Duodenal mucosa (tissue), 2 donors: ENCODE measurements around the gene ULK3.
A peak's percentile ranks its signal among the peaks of the same experiment; 100 is the strongest.

Experiments
- H3K27ac ChIP-seq: one replicate; pipeline ENCODE4 v1.7.0; 2013; ENCODE audit warnings: low read depth, low read length
- H3K27me3 ChIP-seq, 2 donors: one replicate each; pipeline ENCODE4 v1.7.0; 2013; ENCODE audit warnings: low read length in 2 of 2, control low read depth in 1 of 2; ENCODE audit not compliant: insufficient read depth in 2 of 2, control insufficient read depth in 1 of 2
- H3K36me3 ChIP-seq, 2 donors: one replicate each; pipeline ENCODE4 v1.7.0; 2013; ENCODE audit warnings: low read length in 2 of 2, control low read depth in 1 of 2; ENCODE audit not compliant: insufficient read depth in 2 of 2, control insufficient read depth in 1 of 2
- H3K4me1 ChIP-seq, 2 donors: one replicate each; pipeline ENCODE4 v1.7.0; 2013; ENCODE audit warnings: low read length in 2 of 2, control low read depth in 1 of 2; ENCODE audit not compliant: insufficient read depth in 2 of 2, control insufficient read depth in 1 of 2
- H3K4me3 ChIP-seq, 2 donors: one replicate each; pipeline ENCODE4 v1.7.0; 2013; ENCODE audit warnings: low read length in 2 of 2, low read depth in 1 of 2
- H3K9ac ChIP-seq, 2 donors: one replicate each; pipeline ENCODE4 v1.7.0; 2013; ENCODE audit warnings: low read length in 2 of 2, low read depth in 1 of 2
- H3K9me3 ChIP-seq, 2 donors: one replicate each; pipeline ENCODE4 v1.7.0; 2013; ENCODE audit warnings: low read length in 2 of 2, control low read depth in 1 of 2; ENCODE audit not compliant: control insufficient read depth in 1 of 2

Gene ULK3

GRCh38 chr15:74884428-74885223 is 41.7 kb upstream of the ULK3 start:
- H3K27ac ChIP-seq, result no peak overlapping the region
- no peak overlapping the region for H3K4me3 ChIP-seq
- peaks cover 6 to 10% of the 10 kb centered on the region in 2 donors for H3K4me1 ChIP-seq
- H3K36me3 ChIP-seq, result no peaks in the 10 kb centered on the region
- H3K27me3 ChIP-seq, result no peaks in the 10 kb centered on the region
- H3K9ac ChIP-seq, result no peak overlapping the region
- H3K9me3 ChIP-seq, result peaks cover 0 to 6% of the 10 kb centered on the region in 2 donors

GRCh38 chr15:74882528-74882927 is 39.6 kb upstream of the ULK3 start:
- Histone ChIP-seq H3K27me3 (no peaks in the 10 kb centered on the region), H3K27ac (no peak overlapping the region), H3K9me3 (peaks cover 0 to 6% of the 10 kb centered on the region in 2 donors), H3K9ac (no peak overlapping the region), H3K36me3 (no peaks in the 10 kb centered on the region), H3K4me3 (no peak overlapping the region), H3K4me1 (no peaks in the 10 kb centered on the region)

- H3K4me3 ChIP-seq, result no peak overlapping the region
- no peaks in the 10 kb centered on the region for H3K27me3 ChIP-seq
- peaks cover 0 to 6% of the 10 kb centered on the region in 2 donors for H3K4me1 ChIP-seq
- H3K9me3 ChIP-seq, result peaks cover 0 to 6% of the 10 kb centered on the region in 2 donors
- H3K36me3 ChIP-seq, result no peaks in the 10 kb centered on the region
- no peak overlapping the region for H3K27ac ChIP-seq
- H3K9ac ChIP-seq, result no peak overlapping the region
These were observed 35.3 kb upstream of the ULK3 start for GRCh38 chr15:74878273-74878672.

- H3K36me3 ChIP-seq, result no peaks in the 10 kb centered on the region
- H3K9me3 ChIP-seq, result no peaks in the 10 kb centered on the region
- peak overlapping the region; percentile 81 to 92 for H3K9ac ChIP-seq
- H3K4me1 ChIP-seq, result peaks cover 27 to 44% of the 10 kb centered on the region in 2 donors
- no peaks in the 10 kb centered on the region for H3K27me3 ChIP-seq
- H3K27ac ChIP-seq, result no peak overlapping the region
- peak overlapping the region; percentile 92 to 97 for H3K4me3 ChIP-seq
These were observed 30.9 kb upstream of the ULK3 start for GRCh38 chr15:74873756-74874424.

GRCh38 chr15:74873036-74873755 is 30.2 kb upstream of the ULK3 start, which contains the start of gene SCAMP2:
SCAMP2 (minus strand) TSS chr15:74873365; CDS start chr15:74873255, 110 bp downstream.
- Histone ChIP-seq H3K27ac (peak within 1 kb of the TSS; percentile 94), H3K27me3 (no peaks in the 10 kb centered on the region), H3K9me3 (no peaks in the 10 kb centered on the region), H3K4me3 (peak within 1 kb of the TSS; percentile 92 to 97), H3K4me1 (peaks cover 34 to 51% of the 10 kb centered on the region in 2 donors), H3K36me3 (no peaks in the 10 kb centered on the region), H3K9ac (peak within 1 kb of the TSS; percentile 81 to 92)

GRCh38 chr15:74872702-74873035 is 29.7 kb upstream of the ULK3 start:
- Histone ChIP-seq H3K9ac (peak overlapping the region; percentile 81 to 92), H3K9me3 (no peaks in the 10 kb centered on the region), H3K27me3 (no peaks in the 10 kb centered on the region), H3K27ac (peak overlapping the region; percentile 94), H3K4me3 (peak overlapping the region; percentile 92 to 97), H3K4me1 (peaks cover 39 to 56% of the 10 kb centered on the region in 2 donors), H3K36me3 (no peaks in the 10 kb centered on the region)

GRCh38 chr15:74870436-74871215 is 27.7 kb upstream of the ULK3 start:
- Histone ChIP-seq H3K9ac (peak overlapping the region; percentile 57 to 61), H3K4me3 (peak overlapping the region; percentile 54 to 60), H3K9me3 (no peaks in the 10 kb centered on the region), H3K27me3 (no peaks in the 10 kb centered on the region), H3K36me3 (no peaks in the 10 kb centered on the region), H3K4me1 (peaks cover 54 to 76% of the 10 kb centered on the region in 2 donors), H3K27ac (peak overlapping the region; percentile 84)

- H3K9ac ChIP-seq, result peak overlapping the region; percentile 57 to 61
- peak overlapping the region; percentile 84 for H3K27ac ChIP-seq
- H3K4me3 ChIP-seq, result peak overlapping the region; percentile 54 to 60
- H3K36me3 ChIP-seq, result no peaks in the 10 kb centered on the region
- H3K27me3 ChIP-seq, result no peaks in the 10 kb centered on the region
- H3K4me1 ChIP-seq, result peaks cover 58 to 80% of the 10 kb centered on the region in 2 donors
- H3K9me3 ChIP-seq, result no peaks in the 10 kb centered on the region
These were observed 26.9 kb upstream of the ULK3 start for GRCh38 chr15:74869726-74870407.

- peak overlapping the region; percentile 54 to 60 for H3K4me3 ChIP-seq
- no peaks in the 10 kb centered on the region for H3K36me3 ChIP-seq
- H3K9ac ChIP-seq, result peak overlapping the region; percentile 57 to 61
- H3K27me3 ChIP-seq, result no peaks in the 10 kb centered on the region
- peaks cover 61 to 84% of the 10 kb centered on the region in 2 donors for H3K4me1 ChIP-seq
- no peaks in the 10 kb centered on the region for H3K9me3 ChIP-seq
- peak overlapping the region; percentile 84 for H3K27ac ChIP-seq
These were observed 26.4 kb upstream of the ULK3 start for GRCh38 chr15:74869372-74869725.
